HepG2 (cell line): ENCODE measurements around the gene HK2. TPM values are rescaled to one million over a fixed set of nuclear protein-coding genes. Genes with fewer than 3 reads are reported as not detected.

ENCODE experiments used
- ARHGAP35 ChIP-seq: sonication (generic); formaldehyde crosslinking; IDR thresholded peaks from 2 replicates; pipeline ENCODE4 v1.9.0; 2022; ENCODE audit warnings: mild to moderate bottlenecking, inconsistent platforms, moderate library complexity, missing genetic modification reagents, borderline replicate concordance
- ARNTL ChIP-seq: sonication (generic); formaldehyde crosslinking; IDR thresholded peaks from 2 replicates; pipeline ENCODE4 v1.4.0; 2020; ENCODE audit warnings: mild to moderate bottlenecking, missing genetic modification reagents
- FOXA1 ChIP-seq, 2 experiments: fragments of 450-650 bp in 1 of 2; sonication (generic) in 1 of 2; formaldehyde crosslinking in 1 of 2; IDR thresholded peaks; 2 replicates each; pipeline versions ENCODE4 v1.4.0 to v1.6.1; 2016 to 2020; ENCODE audit warnings: missing genetic modification reagents in 1 of 2
- FOXO1 ChIP-seq: sonication (generic); formaldehyde crosslinking; IDR thresholded peaks from 2 replicates; pipeline ENCODE4 v1.4.0; 2020; ENCODE audit warnings: missing genetic modification reagents
- HMGXB3 ChIP-seq: sonication (generic); formaldehyde crosslinking; IDR thresholded peaks from 2 replicates; pipeline ENCODE4 v1.4.0; 2020; ENCODE audit warnings: missing genetic modification reagents, borderline replicate concordance
- HNRNPL ChIP-seq: fragments of 200-400 bp; formaldehyde crosslinking; IDR thresholded peaks from 2 replicates; pipeline ENCODE4 v1.6.1; 2017; ENCODE audit warnings: mild to moderate bottlenecking, low read depth, low read length
- HOXA5 ChIP-seq: sonication (generic); formaldehyde crosslinking; IDR thresholded peaks from 2 replicates; pipeline ENCODE4 v1.4.0; 2020; ENCODE audit warnings: missing genetic modification reagents
- IRF2 ChIP-seq: IDR thresholded peaks from 2 replicates; pipeline ENCODE4 v1.6.1; 2018; ENCODE audit warnings: missing genetic modification reagents, missing compliant biosample characterization
- LCORL ChIP-seq, 2 experiments: fragments of 450-650 bp in 1 of 2; sonication (generic) in 1 of 2; formaldehyde crosslinking in 1 of 2; IDR thresholded peaks; 2 replicates each; pipeline versions ENCODE4 v1.5.0 to v1.6.1; 2017 to 2020; ENCODE audit warnings: antibody characterized with exemption in 1 of 2, missing genetic modification reagents in 1 of 2
- MTA1 ChIP-seq: sonication (generic); formaldehyde crosslinking; IDR thresholded peaks from 2 replicates; pipeline ENCODE4 v1.4.0; 2020; ENCODE audit warnings: missing genetic modification reagents, mild to moderate bottlenecking, borderline replicate concordance
- SIX4 ChIP-seq: sonication (generic); formaldehyde crosslinking; IDR thresholded peaks from 2 replicates; pipeline ENCODE4 v1.4.0; 2020; ENCODE audit warnings: missing genetic modification reagents
- SMYD3 ChIP-seq: sonication (generic); formaldehyde crosslinking; IDR thresholded peaks from 2 replicates; pipeline ENCODE4 v1.8.1; 2023; ENCODE audit warnings: mild to moderate bottlenecking, missing genetic modification reagents
- SNRNP70 ChIP-seq: fragments of 200-400 bp; formaldehyde crosslinking; IDR thresholded peaks from 2 replicates; pipeline ENCODE4 v1.6.1; 2017; ENCODE audit warnings: mild to moderate bottlenecking, low read depth, low read length, moderate library complexity
- TOE1 ChIP-seq: sonication (generic); formaldehyde crosslinking; IDR thresholded peaks from 2 replicates; pipeline ENCODE4 v1.4.0; 2020; ENCODE audit warnings: mild to moderate bottlenecking, missing genetic modification reagents
- U2AF2 ChIP-seq: fragments of 200-400 bp; formaldehyde crosslinking; IDR thresholded peaks from 2 replicates; pipeline ENCODE4 v1.6.1; 2017; ENCODE audit warnings: low read depth, mild to moderate bottlenecking, low read length
- ZNF292 ChIP-seq: sonication (generic); formaldehyde crosslinking; IDR thresholded peaks from 2 replicates; pipeline ENCODE4 v1.8.1; 2022; ENCODE audit warnings: mild to moderate bottlenecking, low read depth, missing genetic modification reagents, borderline replicate concordance
- ZNF30 ChIP-seq: sonication (generic); formaldehyde crosslinking; IDR thresholded peaks from 2 replicates; pipeline ENCODE4 v1.5.0; 2020; ENCODE audit warnings: mild to moderate bottlenecking, missing genetic modification reagents
- ZNF33A ChIP-seq: sonication (generic); formaldehyde crosslinking; IDR thresholded peaks from 2 replicates; pipeline ENCODE4 v1.5.1; 2020; ENCODE audit warnings: missing genetic modification reagents, mild to moderate bottlenecking, moderate library complexity, borderline replicate concordance
- ZNF652 ChIP-seq: IDR thresholded peaks from 2 replicates; pipeline ENCODE4 v1.6.1; 2016; ENCODE audit warnings: low read depth, borderline replicate concordance
- ZNF737 ChIP-seq: sonication (generic); formaldehyde crosslinking; IDR thresholded peaks from 2 replicates; pipeline ENCODE4 v1.5.0; 2020; ENCODE audit warnings: missing genetic modification reagents, mild to moderate bottlenecking, borderline replicate concordance
- ZNF792 ChIP-seq: IDR thresholded peaks from 2 replicates; pipeline ENCODE4 v1.6.1; 2016
- ZNF839 ChIP-seq: sonication (generic); formaldehyde crosslinking; IDR thresholded peaks from 2 replicates; pipeline ENCODE4 v1.4.0; 2020; ENCODE audit warnings: missing genetic modification reagents, mild to moderate bottlenecking, borderline replicate concordance
- ZSCAN29 ChIP-seq: sonication (generic); formaldehyde crosslinking; conservative IDR thresholded peaks from 2 replicates; pipeline ENCODE4 v1.4.0; 2020; ENCODE audit warnings: mild to moderate bottlenecking, missing genetic modification reagents
- polyA plus RNA-seq, 8 experiments: library from polyadenylated mRNA; depleted of rRNA in 3 of 8; stranded (reverse) in 7 of 8; unstranded in 1 of 8; fragments of >200 nt; fragmentation: Illumina TruSeq in 4 of 8; extraction: Trizol in 4 of 8; gene quantifications; 2 replicates each; pipeline versions ENCODE4 v1.2.1 to v1.2.3, GENCODE V29; 2011 to 2016; ENCODE audit warnings: low read depth in 4 of 8, missing spikeins in 1 of 8, mixed read lengths in 1 of 8; ENCODE audit not compliant: insufficient read depth in 1 of 8
- total RNA-seq, 5 experiments: library from RNA; depleted of rRNA; stranded (reverse); fragments of >200 nt; fragmentation: Illumina TruSeq; extraction: Trizol; gene quantifications; 2 replicates each; pipeline ENCODE4 v1.2.3, GENCODE V29; 2016; ENCODE audit warnings: low read depth in 1 of 5
- TF ChIP-seq, protein P1 (sequence below): sonication (generic); formaldehyde crosslinking; IDR thresholded peaks from 2 replicates; pipeline ENCODE4 v1.5.0; 2020; ENCODE audit warnings: missing genetic modification reagents, mild to moderate bottlenecking, borderline replicate concordance

The HK2 gene
- total and polyA plus RNA-seq, 2 of the 13 experiments (the other 11 are each of a cell fraction or from before 2014, with no cell fraction given) = 13.2 to 101 TPM

DNA sequence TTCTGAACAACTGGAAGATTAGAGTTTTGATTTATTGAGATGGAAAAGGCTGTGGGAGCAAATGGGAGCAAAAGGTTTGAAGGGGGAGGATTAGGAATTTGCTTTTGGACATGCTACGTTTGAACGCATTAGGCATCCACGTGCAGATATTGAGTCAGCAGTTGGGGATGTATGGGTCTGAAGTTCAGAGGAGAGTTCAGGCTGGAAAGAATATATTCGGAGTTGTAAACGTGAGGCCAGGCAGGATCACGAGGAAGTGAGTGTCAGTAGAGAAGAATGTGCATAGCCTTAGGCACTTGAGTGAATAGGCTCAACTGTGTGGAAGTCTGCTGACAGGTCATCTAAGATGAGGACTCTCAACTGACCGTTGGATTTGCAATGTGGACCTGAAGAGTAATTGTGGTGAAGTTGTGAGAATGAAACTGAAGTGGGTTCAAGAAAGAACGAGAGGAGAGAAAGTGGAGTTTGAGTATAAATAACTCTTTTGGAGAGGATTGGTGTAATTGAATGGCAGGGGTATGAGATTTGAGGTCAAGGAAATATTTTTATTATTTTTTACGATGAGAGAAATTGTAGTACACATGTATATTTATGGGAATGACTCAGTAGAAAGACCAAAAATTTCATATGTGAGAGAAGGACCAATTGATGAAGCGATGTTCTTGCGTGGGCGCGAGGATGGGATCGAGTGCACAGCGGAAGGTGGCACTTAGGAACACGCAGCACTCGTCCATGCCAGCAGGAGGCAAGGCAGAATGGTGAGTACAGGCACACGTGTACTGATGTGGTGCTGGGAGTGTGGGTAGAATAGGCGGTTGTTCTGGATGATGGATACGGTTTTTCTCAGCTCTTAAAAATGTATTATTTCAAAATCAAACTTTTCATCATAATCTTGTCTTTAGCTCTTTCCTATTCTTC lies 84.0 kb downstream of the HK2 start (continued):
- peak; percentile 69; the same call in 1 of the 2 replicates for TF ChIP-seq LCORL (IDR thresholded peaks at IDR 0.05)
- peak; percentile 82 for TF ChIP-seq LCORL (CRISPR knock-in tag; IDR thresholded peaks at IDR 0.05)
- TF ChIP-seq, protein P1, sequence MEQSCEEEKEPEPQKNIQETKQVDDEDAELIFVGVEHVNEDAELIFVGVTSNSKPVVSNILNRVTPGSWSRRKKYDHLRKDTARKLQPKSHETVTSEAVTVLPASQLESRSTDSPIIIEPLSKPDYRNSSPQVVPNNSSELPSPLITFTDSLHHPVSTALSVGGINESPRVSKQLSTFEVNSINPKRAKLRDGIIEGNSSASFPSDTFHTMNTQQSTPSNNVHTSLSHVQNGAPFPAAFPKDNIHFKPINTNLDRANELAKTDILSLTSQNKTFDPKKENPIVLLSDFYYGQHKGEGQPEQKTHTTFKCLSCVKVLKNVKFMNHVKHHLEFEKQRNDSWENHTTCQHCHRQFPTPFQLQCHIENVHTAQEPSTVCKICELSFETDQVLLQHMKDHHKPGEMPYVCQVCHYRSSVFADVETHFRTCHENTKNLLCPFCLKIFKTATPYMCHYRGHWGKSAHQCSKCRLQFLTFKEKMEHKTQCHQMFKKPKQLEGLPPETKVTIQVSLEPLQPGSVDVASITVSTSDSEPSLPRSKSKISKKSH (CRISPR knock-in tag) = no peak
- no peak for TF ChIP-seq FOXA1 (IDR thresholded peaks at IDR 0.05)
- no peak for TF ChIP-seq FOXA1 (CRISPR knock-in tag; IDR thresholded peaks at IDR 0.05)
- no peak for TF ChIP-seq HMGXB3 (CRISPR knock-in tag)
- TF ChIP-seq HOXA5 (CRISPR knock-in tag) = no peak
- no peak for TF ChIP-seq MTA1 (CRISPR knock-in tag)
- TF ChIP-seq ZNF792 (CRISPR knock-in tag) = peak; percentile 80; the same call in 1 of the 2 replicates
- TF ChIP-seq SNRNP70 = no peak
- no peak for TF ChIP-seq ZNF652 (CRISPR knock-in tag)
- TF ChIP-seq TOE1 (CRISPR knock-in tag) = no peak
- TF ChIP-seq ARNTL (CRISPR knock-in tag) = peak; percentile 89
- TF ChIP-seq ZNF839 (CRISPR knock-in tag) = no peak
- TF ChIP-seq SMYD3 (CRISPR knock-in tag) = no peak
- TF ChIP-seq ZNF30 (CRISPR knock-in tag) = no peak
- no peak for TF ChIP-seq SIX4 (CRISPR knock-in tag)
- no peak for TF ChIP-seq ARHGAP35 (CRISPR knock-in tag)
- no peak for TF ChIP-seq ZNF737
- no peak for TF ChIP-seq HNRNPL
- TF ChIP-seq ZNF292 (CRISPR knock-in tag) = peak; percentile 63; the same call in 1 of the 2 replicates
- TF ChIP-seq FOXO1 = peak; percentile 74; the same call in 1 of the 2 replicates
- no peak for TF ChIP-seq ZSCAN29
- peak; percentile 49; the same call in 1 of the 2 replicates for TF ChIP-seq IRF2 (CRISPR knock-in tag)
- no peak for TF ChIP-seq ZNF33A (CRISPR knock-in tag)
- no peak for TF ChIP-seq U2AF2
